GM18951 (cell line): ENCODE data around the gene RAB13.

Source experiments
- POLR2A ChIP-seq: IDR thresholded peaks from 4 replicates; pipeline ENCODE4 v1.6.1; 2011; ENCODE audit warnings: mild to moderate bottlenecking; ENCODE audit not compliant: insufficient read length, insufficient read depth; ENCODE audit errors: extremely low read depth
- in situ Hi-C: fragments of 300-500 bp; cut with MboI; formaldehyde crosslinking; loops from one replicate; pipeline ENCODE4 v1.12.0; 2022; ENCODE audit warnings: low sequenced_read_pairs, mixed read lengths, inconsistent platforms; ENCODE audit not compliant: unreplicated experiment

The RAB13 gene

DNA sequence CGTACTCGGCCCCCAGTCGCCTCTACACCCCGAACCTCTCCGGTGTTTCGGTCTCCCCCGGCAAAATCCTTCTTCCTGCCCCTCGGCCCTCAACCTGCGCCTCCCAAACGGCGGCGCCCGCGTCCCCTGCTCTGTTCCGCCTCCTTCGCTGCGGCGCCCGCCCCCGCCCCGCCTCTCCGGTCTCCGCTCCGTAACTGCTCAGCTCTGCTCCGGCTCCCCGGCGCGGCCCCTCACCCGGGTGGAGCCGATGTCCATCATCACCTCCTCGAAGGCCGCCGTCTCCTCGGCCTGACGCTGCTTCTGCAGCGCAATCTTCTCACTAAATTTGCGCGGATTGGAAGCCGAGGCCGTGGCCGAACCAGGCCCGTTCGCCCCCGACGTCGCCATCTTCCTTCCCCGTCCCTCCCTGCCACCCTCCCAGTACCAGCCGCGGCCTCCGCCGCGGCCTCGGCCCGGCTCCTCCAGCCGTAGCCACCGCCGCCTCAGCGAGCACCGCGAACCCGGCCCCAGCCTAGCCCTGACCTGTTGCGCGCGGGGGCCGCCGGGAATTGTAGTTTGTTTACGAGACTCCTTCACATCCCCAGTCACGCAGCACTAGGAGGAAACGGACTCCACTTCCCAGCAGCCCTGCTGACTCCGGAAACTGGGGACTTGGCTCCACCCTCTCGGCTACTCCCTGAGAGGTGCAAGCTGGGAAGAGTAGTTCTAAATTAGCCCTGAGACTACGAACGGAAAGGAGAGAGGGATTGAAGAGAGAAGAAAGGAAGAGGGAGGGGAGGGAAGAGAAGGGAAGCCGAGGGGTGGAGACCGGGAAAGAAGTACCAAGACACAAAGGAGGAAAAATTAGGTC, 27.8 kb downstream of the RAB13 start, which contains the start of gene CRTC2:
CRTC2 (minus strand) TSS at position 502 of the 850 bp plus-strand sequence; CDS start at position 387, 115 bp downstream.
- TF ChIP-seq POLR2A = peak; percentile 55
- in situ Hi-C loops = no loop called here

DNA sequence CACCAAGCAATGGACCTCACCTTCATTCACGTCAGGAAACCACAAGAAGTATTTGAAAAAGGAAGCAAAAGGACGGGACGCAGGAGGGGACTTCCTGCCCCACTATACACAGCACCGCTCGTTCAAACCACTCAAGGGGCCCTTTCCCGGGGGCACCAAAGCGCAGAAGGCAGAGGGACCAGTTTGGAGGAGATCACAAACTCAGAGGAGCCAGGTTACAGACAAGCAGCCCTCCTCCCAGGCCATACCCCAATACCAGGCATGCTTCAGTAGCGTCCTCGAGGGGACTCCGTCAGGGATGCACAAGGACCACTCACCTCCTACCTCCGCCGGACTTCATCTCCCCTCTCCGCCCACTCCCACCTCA, 28.4 kb downstream of the RAB13 start:
- TF ChIP-seq POLR2A = peak; percentile 50
- in situ Hi-C loops = no loop called here

DNA sequence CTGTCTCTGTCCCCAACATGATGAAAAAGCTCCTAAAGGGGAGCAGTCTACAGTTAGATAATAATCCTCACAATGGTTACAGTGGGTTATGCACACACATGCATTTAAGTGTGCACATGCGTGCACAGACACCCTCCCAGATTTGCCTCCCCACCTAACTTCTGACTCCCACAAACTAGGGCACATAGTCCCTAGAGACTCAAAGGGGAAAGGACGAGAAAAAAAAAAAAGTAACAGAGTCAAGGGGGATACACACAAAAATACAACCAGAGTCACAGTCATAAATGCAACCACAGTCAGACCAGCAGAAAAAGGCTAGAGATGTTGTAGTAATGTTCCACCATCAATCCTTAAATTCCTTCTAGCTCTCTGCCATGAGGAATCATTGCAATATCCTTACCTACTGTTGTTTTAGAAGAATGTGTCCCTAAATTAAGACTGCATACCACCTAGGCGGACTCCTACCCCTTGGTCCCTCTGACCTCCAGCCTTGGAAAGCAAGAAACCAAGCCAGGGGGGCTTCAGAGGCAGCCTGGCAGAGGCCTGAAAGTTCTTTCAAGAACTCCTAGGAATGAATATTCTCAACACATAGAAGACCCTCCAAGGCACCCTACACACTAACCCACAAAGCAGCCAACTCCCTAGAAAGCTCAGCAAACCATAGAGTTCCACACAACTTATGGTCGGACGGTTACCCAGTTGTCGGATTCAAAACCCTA, 29.0 kb downstream of the RAB13 start:
- in situ Hi-C loops = no loop called here
- TF ChIP-seq POLR2A = no peak

DNA sequence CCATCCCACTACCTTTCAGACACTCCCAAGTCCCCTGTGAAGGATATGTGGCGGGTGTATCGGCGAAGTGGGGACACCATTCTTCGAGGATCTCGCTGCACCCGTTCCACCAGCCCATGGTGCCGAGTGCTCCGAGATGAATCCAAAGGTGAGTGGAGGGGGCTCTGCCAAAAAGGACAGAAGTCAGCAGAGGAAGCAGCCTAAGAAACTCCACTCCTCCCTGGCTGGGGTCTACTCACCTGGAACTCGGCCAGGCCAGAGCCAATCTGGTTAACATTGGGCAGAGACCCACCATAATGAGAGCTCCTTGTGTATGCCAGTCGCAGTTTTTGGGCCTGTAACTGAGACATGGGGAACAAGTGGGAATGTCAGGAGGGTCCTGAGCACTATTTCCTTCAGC, 31.3 kb downstream of the RAB13 start:
- in situ Hi-C loops = no loop called here
- TF ChIP-seq POLR2A = no peak

DNA sequence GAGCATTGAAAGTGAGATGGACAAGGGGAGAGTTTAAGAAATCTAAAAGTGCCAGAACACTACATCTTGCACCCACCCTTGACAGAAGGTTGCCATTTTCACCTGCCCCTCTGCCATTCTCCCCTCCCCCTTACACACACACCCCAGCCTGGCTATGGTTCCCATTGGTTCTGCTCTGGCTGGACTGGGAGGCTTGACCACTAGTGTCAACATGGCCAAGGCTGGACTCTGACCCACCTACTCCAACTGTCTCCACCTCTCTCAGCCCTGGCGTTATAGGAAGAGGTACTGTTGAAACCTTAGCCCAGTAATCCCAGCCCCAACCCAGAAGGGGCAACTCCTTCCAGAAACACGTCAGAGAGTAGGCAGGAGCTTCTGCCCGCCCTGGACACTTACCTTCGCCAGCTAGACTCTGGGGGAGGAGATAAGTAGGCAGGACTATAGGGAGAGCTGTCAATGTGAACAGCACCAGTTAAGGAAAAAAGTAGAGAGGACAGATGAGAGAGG, 32.2 kb downstream of the RAB13 start:
- in situ Hi-C loops = no loop called here
- TF ChIP-seq POLR2A = no peak

DNA sequence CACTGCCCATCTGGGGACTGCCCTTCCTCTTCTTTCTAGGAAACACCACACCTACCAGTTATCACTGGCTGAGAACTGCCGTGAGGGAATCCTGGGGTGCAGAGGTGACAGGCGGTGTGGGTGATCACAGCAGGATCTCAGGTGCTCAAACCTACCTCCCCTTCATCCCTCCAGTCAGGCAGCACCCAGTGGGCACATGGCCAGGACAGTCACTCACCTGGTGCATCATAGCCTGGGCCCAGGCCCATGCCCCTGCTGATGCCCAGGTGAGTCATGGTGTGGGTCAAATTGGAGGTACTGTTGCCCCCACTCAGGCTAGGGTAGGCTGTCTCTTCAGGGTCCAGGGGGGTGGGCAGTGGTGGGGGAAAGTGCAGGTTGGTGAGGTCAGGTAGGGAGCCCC, 34.3 kb downstream of the RAB13 start:
- no peak for TF ChIP-seq POLR2A
- in situ Hi-C loops = no loop called here

DNA sequence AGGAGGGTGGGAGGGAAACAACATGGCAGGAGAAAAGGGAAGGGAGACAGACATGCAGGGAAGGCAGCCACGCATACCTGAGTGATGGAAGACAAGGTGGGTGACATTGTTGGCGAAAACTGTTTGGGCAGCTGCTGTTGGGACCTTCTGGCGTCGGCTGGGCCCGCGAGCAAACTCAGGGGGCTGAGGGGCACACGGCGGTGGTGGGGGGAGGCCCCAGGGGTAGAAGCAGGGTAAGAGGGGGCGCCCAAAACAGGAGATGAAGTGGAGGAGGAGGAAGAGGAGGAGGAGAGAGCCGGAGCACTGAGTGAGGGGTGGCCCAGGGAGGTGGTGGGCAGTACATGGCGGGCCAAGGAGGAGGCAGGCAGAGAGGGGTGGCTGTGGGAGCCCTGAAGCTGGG, 35.0 kb downstream of the RAB13 start:
- in situ Hi-C loops = no loop called here
- no peak for TF ChIP-seq POLR2A

DNA sequence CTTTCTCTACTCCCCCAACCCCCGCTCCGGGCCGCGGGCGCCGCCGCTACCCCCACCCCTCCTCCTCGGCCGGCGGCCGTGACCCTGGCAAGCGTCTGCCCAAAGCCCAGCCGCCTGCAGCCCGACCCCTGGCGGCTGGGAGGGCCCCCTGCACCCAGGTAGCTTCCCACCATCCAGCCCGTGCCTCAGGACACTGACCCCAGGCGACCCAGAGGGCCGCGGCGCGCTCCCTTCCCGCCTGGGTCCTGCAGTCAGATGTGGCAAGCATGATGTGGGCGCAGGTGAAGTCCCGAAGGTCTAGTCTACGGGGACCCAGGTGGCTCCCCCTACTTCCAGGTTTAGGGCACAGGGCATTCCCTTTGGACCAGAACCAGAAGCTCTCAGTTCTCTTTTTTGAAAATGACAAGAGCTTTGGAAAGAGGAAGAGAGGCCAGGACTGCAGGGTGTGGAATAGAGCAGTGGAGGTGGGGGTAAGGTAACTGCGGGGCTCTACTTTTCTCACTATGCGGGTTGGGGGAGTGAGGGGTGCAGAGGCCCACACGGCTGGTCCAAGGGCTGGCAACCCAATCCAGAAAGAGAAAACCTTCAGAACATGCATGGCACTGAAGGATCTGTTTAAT, 39.4 kb downstream of the RAB13 start, which contains the start of gene DENND4B:
DENND4B (minus strand) TSS at position 97 of the 620 bp plus-strand sequence. CDS start 2,344 bp downstream, outside the sequence.
- peak; percentile 53 for TF ChIP-seq POLR2A
- in situ Hi-C loops = no loop called here

DNA sequence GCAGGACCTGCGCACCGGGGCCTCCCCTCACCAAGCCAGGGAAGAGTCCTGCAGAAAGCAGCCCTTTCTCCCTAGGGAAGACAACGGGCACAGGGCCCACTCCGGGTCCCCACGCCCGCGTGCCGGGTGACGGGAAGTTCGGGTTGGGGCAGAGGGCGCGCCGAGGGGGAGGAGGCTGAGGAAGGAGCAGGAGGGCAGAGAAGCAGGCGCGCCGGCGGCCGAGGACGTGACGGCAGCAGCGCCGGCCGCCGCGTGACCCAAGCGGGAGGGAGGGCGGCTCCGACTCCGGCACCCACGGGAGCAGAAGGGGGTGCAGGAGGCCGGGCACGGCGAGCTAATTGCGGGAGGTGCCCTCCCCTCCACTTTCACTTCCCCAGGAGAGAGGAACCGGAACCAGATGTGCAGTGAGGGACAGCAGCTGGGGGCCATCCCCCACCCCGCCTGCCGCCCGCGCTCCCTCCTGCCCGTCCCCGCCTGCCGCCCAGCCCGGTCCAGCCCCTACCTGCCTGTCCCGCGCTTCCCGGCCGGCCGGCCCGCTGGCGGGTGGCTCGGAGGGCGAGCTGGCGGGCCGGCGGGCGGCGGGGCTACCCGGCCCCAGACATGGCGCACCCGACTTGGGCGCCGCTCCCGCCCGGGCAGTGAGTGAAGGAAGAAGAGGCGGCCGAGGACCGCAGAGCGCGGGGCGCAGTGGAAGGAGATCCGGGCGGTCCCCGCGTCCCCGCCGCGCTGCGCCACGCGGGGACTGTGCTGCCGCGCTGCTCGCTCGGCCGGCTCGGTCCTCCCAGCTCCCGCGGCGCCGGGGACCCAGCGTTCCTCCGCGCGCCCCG, 40.1 kb downstream of the RAB13 start:
- TF ChIP-seq POLR2A = peak; percentile 69
- in situ Hi-C loops = no loop called here

DNA sequence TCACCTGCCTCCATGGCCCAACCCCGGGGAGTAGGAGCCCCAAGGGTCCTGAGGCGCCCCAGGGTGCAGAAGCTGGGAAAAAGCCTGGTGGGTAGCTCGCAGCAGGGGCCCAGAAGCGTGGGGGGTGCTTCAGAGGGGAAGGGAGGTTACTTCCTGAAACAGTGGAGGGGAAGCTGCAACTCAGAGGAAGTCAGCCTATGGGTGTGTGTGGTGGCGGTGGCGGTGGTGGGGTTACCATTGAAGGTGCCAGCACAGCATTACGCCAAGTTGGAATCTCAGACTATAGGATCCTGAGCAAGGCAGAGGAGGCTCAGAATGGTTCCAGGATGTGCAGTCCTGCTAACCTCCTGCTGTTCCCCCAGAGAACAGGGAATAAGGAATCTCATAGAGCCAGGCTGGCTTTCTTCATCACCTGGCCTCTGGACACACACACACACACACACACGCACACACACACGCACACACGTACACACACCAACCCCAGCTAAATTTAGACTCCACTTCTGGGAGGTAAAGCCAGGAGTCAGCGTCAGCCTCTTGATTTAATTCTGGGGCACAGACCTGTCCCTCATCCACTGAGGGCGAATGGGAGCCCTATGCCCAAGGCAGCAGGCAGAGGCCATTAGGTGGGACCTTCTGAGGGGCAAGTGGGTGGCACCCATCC, 40.9 kb downstream of the RAB13 start:
- in situ Hi-C loops = no loop called here
- peak; percentile 63 for TF ChIP-seq POLR2A

DNA sequence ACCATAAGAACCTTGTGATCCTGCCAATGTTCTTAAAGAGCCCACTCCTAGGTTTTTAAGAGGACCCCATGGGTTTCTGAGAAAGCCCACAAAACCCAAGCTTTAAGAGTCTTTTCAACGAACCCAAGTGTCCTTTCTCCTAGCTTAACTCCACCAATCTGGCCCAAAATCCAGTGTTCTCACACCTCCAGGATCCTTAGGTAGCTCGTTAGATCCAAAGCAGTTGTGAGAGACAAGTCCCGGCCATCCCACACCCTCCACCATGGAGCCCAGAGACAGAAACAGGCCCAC, 41.4 kb downstream of the RAB13 start:
- no peak for TF ChIP-seq POLR2A
- in situ Hi-C loops = no loop called here
